UCSD-AML1 (cell line): ENCODE measurements around the gene SPATS2L.
A peak's percentile ranks its signal among the peaks of the same experiment; 100 is the strongest.

Experiments
- DNase-seq: peaks from one replicate; lab custom pipeline; 2025; ENCODE audit not compliant: unreplicated experiment; lab: John Stamatoyannopoulos, UW

Gene SPATS2L

DNA sequence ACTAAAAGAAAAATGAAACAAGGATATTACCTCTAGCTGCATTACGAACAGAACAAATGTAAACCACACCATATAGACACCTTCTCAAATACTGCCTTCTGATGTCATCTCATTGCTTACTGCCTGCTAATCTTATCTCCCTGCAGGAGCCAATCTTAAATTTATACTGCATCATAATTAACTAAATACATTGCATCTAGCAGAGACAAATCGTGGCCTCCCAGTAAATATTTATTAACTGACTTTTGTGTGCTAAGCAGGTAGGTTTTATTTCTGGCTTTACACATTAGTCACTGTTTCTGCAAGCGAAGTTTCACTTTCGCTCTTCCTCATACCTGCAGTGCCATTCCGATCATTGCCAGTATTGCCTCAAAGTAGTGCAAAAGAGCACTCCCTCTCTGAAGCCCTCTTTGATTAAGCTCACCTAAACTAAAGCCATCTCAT is 67.5 kb downstream of the SPATS2L start:
- no peak for DNase-seq

DNA sequence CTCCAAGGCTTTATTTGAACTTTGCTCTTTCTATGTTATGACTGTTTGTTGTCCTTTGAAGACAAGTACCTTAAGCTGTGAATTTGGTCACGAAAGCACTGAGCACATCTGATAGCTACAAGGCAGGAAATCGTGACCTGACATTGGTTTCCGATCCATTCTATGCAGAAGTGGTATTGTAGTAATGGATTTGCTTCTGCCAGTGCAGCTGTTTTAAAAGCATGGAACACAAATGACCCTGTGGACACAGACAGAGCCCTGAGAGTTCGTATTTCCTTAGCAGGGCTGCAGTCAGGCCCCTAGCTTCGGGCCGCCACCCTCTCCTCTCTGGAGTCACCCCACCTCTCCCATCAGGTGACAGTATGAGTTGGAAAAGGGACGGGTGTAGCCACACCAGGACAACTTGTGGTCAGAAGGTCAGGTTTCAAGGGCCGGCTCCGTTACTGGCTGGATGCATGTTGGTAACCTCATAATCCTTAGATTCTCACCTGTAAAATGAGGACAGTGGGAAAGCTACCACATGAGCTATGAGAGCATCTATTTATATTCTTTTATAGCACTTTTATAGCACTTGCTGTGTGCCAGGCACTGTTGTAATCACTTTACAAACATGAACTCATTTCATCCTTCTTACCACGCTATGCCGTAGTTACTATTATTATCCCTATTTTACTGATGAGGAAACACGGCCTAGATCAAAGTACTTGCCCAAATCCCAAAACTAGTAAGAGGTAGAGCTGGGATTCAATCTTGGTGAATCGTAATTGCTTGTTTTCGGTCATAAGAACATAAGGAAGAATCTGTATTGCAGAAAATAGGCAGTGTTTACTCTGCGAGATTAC is 70.2 kb downstream of the SPATS2L start:
- DNase-seq = peak; percentile 33

DNA sequence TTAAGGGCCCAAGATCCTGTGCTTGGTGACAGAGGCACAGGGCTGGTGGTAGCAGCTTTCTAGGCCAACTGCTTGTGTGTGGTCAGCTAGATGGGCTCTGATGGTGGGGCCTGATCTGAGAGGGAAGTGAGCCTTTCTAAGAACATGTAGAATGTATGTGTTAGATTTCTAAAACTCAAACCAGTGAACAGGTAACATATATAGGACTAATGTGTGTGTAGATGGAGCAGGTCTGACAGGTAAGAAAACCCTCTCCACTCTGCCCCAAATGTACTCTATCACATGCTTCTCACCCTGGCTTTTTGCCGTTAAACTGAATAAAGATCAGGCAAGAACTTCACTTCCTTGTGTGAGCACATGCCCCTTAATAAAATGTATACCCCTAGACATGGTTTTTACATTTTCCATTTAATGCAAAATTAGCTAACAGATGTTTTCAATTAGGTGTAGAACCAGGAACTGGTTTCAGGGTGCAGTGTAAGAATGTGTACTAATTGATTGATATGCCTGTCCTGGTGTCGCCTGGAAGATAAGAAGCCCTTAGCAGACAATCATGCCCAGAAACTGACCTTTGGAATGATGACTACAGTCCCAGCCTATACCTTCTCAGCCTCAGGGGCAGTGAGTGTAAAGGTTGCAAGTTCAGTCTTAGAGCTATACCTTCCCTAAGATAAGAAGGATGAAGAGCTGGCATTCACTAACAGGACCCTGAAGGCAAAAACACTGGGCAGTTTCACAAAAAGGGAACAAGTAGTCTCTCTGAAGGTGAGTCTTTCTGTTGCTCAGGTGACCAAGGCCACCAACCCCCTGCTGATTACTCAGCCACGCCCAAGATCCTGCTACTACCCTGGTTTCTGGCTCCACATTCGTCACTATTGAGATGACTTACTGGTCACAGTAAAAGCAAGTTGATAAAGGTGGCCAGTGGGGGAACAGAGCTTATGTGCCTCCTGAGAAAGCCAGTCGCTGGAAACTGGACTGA is 71.2 kb downstream of the SPATS2L start:
- DNase-seq = no peak

DNA sequence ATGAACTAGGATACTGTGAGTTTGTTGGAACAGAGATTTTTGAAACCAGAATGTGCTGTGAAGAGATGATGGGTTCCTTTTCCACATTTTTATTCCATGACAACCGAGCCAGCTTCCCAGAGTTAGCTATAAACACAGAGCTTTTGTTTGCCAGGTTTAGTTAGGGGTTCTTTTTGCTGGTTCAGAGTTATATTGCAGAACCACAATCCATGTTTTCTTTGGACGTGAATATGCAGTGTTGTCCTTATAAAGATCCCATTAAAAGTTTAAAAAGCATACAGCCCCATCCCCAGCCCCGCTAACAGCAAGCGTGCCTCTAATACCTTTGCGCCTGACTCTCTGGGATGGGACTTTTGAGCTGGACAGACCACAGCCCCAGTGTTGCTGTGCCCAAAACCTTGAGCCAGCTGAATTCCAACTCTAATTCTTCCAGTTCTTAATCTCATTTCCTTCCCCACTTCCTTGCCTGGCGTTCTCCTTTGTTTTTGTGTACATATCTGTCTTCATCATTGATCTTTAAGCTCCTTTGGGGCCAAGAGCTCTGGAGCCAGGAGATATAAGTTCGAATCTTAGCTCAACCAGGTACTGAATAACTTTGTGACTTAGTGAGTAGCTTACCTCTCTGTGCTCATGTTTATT is 72.3 kb downstream of the SPATS2L start:
- DNase-seq = no peak

DNA sequence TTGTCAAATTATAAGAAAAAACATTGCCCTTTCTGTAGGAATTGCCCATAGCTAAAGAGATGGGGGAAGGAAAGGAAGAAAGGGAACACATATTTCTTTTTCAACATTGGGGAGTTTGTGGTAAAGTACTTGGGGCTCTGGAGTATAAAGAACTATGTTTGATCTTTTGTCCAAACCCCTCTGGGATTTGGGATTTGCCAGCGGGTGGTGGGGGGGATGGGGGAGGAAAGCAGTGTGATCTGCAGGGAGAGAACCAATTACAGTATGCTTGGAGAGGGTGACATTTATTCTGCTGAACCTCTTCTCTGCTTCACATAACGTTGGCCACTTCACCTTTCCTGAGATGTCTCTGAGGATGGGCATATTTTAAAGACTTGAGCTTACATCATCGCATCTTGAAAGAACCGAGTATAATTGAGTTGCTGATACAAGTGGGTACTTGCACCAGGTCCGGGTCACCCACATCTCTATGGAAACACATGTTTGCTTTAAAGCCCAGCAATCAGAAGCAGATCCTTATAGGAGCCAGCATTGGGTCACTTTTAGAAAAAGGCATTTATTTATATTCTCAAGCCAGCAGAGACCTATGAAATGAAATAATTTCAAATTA is 73.1 kb downstream of the SPATS2L start:
- DNase-seq = no peak

DNA sequence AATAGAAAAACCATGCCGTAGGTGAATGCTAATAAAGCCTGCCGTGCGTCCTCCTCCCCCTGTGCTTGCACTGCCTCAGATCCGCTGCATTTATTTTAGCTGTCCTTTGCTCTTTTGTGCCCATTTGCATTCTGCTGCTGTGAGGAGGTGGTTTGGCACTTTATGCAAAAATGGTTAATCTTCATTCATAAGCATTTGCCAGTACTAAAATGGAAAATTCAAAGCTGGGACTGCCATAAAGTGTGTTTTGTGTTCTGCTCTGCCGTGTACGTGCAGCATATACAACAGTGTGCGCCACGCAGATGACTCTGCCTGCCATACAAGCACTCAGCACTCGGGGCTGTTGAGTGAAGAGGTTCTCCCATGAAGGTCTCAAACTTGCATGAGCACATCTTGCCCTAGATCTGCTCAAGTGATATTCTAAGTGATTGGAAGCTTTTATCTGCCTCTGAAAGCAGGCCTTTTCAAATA is 73.6 kb downstream of the SPATS2L start:
- DNase-seq = no peak

DNA sequence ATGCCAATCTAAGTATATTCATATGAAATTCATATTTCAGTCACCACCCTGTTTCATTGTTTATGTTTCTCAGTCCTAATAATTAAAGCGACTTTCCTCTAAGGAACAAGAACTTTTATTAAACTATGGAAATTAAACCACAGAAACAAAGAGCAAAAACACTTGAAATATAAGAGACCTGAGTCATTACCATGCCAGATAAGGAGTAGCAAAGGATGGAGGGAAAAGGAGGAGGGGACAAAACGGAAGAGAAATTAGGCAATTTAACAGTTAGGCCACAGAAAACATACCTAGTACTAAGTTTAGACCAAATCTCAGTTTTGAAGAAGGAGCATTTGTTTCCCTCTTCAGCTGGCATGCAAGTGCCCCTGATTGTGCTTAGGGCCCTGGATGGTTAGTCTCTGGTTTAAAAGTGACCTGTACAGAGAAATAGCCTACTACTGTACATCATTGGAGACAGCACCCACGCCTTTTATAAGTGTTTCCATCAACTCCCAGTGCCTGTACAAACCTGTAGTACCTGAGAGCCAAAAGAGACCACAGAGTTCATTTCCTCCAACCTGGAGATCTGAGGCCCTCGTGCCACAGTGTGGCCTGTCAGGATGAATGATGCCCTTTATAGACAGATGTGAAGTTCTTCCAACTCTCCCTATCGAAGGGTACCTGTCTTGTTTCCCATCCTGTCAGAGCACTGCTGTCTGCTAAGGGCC is 74.5 kb downstream of the SPATS2L start:
- no peak for DNase-seq

DNA sequence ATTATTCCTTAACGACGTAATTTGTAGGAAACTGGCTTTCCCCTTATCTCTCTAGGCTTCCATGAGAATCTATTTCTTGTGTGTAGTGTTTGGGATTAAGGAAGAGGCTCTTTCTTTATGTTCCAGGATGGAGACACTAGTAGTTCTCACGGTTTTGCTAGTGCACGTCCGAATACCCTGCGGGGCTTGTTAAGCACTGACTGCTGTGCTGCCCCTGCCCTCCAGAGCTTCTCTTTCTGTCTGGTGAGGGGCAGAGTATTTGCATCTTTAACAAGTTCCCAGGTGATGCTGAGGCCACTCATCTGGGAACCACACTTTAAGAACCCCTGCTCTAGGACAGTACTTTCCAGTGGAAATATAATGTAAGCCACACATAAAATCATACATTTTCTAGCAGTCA is 76.4 kb downstream of the SPATS2L start:
- DNase-seq = no peak

DNA sequence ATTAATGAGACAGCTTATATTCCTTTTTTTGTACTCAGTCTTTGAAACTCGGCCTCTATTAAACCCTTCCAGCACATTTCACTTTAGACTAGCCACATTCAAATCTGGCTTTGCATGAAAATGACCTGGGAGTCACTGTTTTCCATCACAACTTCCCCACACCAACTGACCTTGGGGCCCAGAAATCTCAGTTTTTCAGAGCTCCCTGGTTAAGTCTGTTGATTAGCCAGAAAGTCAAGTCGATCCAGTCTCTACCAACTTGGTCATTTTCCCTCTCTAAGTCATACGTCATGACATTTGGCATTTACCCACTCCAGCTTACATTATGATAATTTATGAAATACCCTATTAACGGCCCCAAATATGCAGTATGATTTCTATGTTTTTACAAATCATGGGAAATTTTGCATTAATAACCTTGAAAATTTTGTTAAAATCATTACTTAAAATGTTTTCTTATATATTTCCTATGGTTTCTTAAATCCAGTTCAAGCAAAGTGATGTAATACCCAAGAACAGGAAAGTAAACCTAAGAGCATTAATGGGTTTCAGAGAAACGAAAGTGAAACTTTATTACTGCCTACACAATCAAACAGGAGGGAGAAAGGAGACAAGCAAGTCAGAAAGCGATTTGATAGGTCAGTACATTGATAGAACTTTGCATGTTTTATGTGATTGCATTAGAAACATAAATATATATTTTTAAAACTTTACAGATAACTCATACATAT is 77.1 kb downstream of the SPATS2L start:
- DNase-seq = no peak

DNA sequence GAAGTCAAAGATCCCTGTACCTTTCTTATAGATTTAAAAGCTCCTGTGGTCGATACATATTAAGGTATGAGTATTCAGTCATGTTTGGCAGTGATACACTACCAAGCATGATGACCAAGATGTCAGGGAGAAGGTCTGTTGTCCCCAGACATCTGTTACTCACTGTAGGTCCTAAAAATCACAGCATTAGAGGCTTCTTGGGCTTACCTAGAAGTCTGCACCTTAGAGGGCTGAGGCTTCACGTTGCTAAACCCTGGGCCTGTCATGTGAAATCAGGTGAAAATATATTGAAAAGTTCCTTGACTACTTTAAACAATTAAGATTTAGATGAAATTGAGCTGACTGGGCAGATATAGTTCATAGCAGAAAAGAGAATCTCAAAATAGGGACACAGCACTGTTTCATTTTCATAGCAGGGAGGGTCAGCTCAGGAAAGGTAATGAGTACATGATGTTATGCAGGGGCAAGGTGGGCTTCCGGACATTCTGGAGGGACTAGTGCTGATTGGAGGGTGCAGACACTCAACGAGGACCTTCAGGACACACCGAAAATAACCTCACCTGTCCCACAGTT is 78.7 kb downstream of the SPATS2L start:
- no peak for DNase-seq

DNA sequence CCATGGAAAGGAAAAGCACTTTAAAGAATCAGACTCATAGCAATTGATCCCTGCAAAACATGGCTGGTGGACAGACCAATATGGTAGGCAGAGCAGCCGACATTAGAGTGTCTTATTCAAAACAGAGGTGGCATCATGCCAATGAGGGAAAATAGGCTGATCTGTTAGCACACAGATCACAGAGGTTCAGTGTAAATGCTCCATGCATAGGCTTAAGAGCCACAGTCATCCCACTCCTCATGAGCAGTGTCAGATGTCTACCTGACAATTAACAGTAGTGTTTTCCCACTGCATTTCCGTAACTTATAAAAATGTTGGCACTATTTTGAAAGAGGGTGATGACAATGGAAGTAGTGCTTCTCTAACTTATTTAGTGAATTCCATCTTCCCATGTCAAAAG is 86.7 kb downstream of the SPATS2L start:
- DNase-seq = no peak

DNA sequence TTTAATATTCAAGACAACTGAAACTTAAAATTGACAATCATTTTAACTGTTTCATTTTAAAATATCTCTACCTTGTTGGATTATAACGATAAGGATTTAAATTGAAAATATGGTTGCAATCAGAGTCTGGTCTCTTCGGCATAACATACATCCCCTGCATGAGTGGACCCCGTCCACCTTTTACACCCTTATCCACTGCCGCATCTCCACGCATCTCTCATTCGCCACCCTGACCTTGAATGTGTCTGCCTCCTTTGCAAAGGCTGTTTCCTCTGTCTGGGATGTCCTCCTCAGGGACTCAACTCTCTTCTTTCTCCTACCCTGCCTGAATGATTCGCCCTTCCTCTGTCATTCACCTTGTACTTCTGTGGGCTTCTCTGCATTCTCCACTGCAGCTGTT is 87.6 kb downstream of the SPATS2L start:
- no peak for DNase-seq

DNA sequence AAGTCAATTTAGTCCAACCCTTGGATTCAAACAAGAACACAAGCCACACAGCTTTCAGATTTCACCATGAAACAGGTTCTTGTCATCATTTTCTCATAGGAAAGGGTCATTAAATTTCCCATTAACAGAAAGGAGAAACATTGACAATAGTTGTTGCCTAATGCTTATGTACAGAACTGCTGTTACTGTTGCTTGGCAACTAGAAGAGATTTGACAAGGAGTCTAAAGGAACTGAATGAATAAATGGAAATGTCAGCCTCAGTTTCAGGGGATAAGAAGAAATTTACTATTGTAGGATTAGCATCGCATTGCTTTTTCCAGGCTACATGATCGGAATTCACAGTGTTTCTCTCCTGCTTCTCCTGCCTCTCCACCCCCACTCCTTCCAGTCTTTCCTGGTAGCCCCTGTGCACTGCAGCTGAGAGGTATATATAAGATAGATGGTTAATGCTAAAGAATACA is 90.3 kb downstream of the SPATS2L start:
- no peak for DNase-seq

DNA sequence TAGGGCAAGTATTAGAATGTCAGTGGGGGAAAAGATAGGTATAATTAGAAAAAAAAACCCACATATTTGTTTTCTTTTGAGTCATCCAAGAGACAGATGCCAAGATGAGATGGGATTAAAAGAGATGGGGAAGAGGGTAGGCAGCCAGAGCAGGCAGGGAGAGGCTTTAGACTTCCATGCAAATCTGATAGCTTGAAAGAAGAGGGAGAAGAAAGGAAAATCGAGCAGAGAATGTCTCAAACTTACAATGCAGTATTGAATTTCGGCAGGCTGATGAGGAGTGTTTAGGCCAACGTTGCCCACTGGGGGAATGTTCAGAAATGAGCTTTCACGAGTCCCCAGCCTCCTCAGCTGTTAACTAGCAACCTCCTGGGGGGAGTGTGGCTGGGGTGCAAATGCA is 91.3 kb downstream of the SPATS2L start:
- no peak for DNase-seq

DNA sequence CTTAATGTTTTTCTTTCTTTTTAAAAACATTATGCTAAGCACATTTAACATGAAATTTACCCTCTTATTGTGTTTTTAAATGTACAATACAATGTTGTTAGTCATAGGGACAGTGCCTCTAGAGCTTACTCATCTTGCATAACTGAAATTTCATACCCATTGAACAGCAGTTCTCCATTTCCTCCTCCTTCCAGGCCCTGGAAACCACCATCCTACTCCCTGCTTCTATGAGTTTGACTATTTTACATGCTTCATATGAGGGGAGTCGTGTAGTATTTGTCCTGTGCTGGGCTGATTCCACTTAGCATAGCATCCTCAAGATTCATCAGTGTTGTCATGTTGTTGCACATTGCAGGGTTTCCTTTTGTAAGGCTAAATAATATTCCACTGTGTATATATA is 92.6 kb downstream of the SPATS2L start:
- DNase-seq = no peak

DNA sequence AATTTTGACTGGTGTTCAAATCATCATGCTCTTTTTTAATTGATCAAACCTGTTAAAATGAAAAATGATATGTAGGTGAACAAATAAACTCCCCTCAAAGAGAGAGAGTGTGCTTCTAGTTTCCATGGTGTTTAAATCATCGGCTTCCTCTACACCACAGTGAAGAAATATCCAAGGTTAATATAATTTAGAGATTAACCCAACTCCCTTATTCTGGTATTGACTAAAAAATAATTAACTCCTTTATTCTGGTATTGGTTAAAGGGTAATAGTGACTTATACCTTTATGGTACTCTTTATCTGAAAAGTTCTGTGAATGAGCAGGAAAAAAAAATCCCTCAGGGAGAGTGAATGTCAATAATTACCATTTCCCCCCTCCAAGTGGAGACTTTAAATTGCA is 93.1 kb downstream of the SPATS2L start:
- DNase-seq = no peak

DNA sequence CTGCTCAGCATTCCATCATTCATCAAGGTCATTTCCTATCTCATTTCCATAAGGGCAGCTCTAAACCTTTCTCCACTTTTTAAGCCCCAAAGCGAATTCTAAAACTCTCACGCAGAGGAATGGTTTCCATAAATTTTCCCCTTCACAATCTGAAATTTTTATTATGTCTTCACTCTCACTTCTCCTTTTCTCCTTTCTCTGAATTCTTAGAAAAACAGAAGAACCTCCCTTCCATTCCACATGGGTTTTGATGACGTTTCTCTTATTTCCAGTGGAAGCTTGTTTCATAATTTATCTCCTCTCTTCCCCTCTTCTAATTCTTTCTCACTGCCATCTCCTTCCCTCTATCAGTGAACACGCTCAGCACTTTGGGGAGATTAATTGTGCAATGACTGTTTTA is 97.3 kb downstream of the SPATS2L start:
- DNase-seq = no peak

DNA sequence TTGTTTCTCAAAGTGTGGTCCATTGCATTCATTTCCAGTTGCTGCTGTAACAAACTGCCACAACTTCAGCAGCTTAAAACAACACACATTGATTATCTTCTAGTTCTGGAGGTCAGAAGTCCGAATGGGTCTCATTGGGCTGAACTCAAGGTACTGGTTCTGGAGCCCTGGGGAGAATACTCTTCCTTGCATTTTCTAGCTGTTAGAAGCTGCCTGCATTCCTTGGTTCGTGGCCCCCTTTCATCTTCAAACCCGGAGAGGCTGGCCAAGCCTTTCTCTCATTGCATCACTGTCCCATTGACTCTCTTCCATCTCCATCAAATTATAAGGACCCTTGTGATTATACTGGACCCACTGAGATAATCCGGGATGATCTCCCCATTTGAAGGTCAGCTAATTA is 98.1 kb downstream of the SPATS2L start:
- DNase-seq = no peak

DNA sequence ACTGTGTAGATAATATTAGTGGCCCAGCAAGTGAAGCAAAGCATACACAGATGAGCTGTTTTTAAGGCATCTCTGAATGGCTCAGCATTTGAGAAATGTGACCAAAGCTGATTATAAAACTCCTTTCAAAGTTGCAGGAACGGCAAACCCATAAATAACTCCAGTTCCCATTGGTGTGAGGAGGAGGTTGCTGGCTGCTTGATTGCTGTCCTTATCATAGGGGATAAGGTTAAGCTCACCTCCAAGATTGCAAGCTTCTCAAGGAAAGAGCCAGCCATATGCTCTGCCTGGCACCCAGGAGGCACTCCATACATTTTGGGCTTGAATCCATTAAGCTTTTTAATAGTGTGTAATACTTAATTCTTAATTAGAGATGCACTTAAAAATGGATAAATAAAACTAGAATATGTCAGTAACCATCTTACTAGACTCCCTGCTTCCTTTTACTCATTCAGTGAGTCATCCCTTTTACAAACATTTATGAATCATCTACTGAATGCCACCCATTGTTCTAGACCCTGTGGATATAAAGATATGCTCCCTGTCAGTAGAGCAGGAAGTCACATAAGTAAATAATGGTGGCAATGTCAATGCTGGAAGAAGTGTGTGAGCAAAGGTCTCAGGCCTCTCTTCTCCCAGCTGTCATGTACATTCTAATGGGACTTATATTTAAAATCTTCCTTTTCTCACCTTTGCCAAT is 99.3 kb downstream of the SPATS2L start:
- no peak for DNase-seq
